GM23338 (cell line): ENCODE results near the gene SLC19A1. TPM values are rescaled to one million over a fixed set of nuclear protein-coding genes. Genes with fewer than 3 reads are reported as not detected.

Source experiments
- ATAC-seq: fragments of 200-7000 bp; cut with Tn5 transposase; 3 replicates; pipeline ENCODE4 v1.9.1; 2020
- DNase-seq: peaks from one replicate; pipeline ENCODE4 v3.0.0-alpha.2; 2015; ENCODE audit warnings: low spot score
- H2AFZ ChIP-seq: fragments of 200-600 bp; sonication (generic); 2 replicates; pipeline ENCODE4 v1.8.0; 2016; ENCODE audit warnings: antibody characterized with exemption, mild to moderate bottlenecking, moderate library complexity
- H3F3A ChIP-seq: fragments of 200-600 bp; sonication (generic); replicated peaks from 2 replicates; pipeline ENCODE4 v1.8.0; 2017; ENCODE audit warnings: antibody characterized with exemption, mixed run types, low read depth
- H3K27ac ChIP-seq: fragments of 200-600 bp; sonication (generic); 2 replicates; pipeline ENCODE4 v1.6.1; 2016; ENCODE audit warnings: low read depth
- H3K27me3 ChIP-seq: fragments of 200-600 bp; sonication (generic); 2 replicates; pipeline ENCODE4 v1.8.0; 2016; ENCODE audit warnings: mild to moderate bottlenecking, mixed run types, moderate library complexity; ENCODE audit not compliant: insufficient read depth
- H3K36me3 ChIP-seq: fragments of 200-600 bp; sonication (generic); 2 replicates; pipeline ENCODE4 v1.8.0; 2016; ENCODE audit warnings: mild to moderate bottlenecking; ENCODE audit not compliant: insufficient read depth
- H3K4me1 ChIP-seq: fragments of 200-600 bp; sonication (generic); 2 replicates; pipeline ENCODE4 v1.8.0; 2016; ENCODE audit warnings: mild to moderate bottlenecking, moderate library complexity; ENCODE audit not compliant: insufficient read depth
- H3K4me2 ChIP-seq: fragments of 200-600 bp; sonication (generic); 2 replicates; pipeline ENCODE4 v1.7.1; 2017; ENCODE audit warnings: mixed run types
- H3K4me3 ChIP-seq: fragments of 200-600 bp; sonication (generic); 2 replicates; pipeline ENCODE4 v1.6.1; 2016; ENCODE audit warnings: mixed run types
- H3K79me2 ChIP-seq: fragments of 200-600 bp; sonication (generic); replicated peaks from 2 replicates; pipeline ENCODE4 v1.8.0; 2017; ENCODE audit warnings: mild to moderate bottlenecking; ENCODE audit not compliant: insufficient read depth
- H3K9me2 ChIP-seq: fragments of 200-600 bp; sonication (generic); 2 replicates; pipeline ENCODE4 v1.8.0; 2017; ENCODE audit not compliant: insufficient read depth
- H4K20me1 ChIP-seq: fragments of 200-600 bp; sonication (generic); replicated peaks from 2 replicates; pipeline ENCODE4 v1.8.0; 2017; ENCODE audit warnings: mild to moderate bottlenecking; ENCODE audit not compliant: insufficient read depth
- H3K27ac Mint-ChIP-seq: 2 replicates; pipeline ENCODE4 v1.8.0; 2020; ENCODE audit warnings: inconsistent platforms, mild to moderate bottlenecking, moderate library complexity, mixed read lengths
- H3K27me3 Mint-ChIP-seq: 3 replicates; pipeline ENCODE4 v1.8.0; 2022; ENCODE audit warnings: low read depth, mild to moderate bottlenecking, moderate library complexity, mixed read lengths, inconsistent platforms; ENCODE audit not compliant: insufficient read depth, poor library complexity
- H3K36me3 Mint-ChIP-seq: 3 replicates; pipeline ENCODE4 v1.8.0; 2021; ENCODE audit warnings: low read depth, mild to moderate bottlenecking, inconsistent platforms, moderate library complexity, mixed read lengths
- H3K4me1 Mint-ChIP-seq: 3 replicates; pipeline ENCODE4 v1.8.0; 2020; ENCODE audit warnings: mild to moderate bottlenecking, inconsistent platforms, mixed read lengths
- H3K4me3 Mint-ChIP-seq: 3 replicates; pipeline ENCODE4 v1.8.0; 2021; ENCODE audit warnings: moderate library complexity, mild to moderate bottlenecking, inconsistent platforms, mixed read lengths
- H3K9me3 Mint-ChIP-seq: 3 replicates; pipeline ENCODE4 v1.8.0; 2020; ENCODE audit warnings: moderate library complexity, mild to moderate bottlenecking, inconsistent platforms, mixed read lengths
- CREB1 ChIP-seq: fragments of 250-450 bp; sonication (Bioruptor Pico); IDR thresholded peaks from 2 replicates; pipeline ENCODE4 v1.5.0; 2020; ENCODE audit warnings: low read depth, mild to moderate bottlenecking, moderate library complexity
- EZH2phosphoT487 ChIP-seq: fragments of 200-600 bp; sonication (generic); IDR thresholded peaks from one replicate; pipeline ENCODE4 v1.8.1; 2018; ENCODE audit warnings: antibody characterized with exemption; ENCODE audit not compliant: unreplicated experiment
- JUNB ChIP-seq: IDR thresholded peaks from one replicate; pipeline ENCODE4 v1.6.1; 2016; ENCODE audit warnings: antibody characterized with exemption; ENCODE audit not compliant: unreplicated experiment
- NANOG ChIP-seq: IDR thresholded peaks from 2 replicates; pipeline ENCODE4 v1.6.1; 2016; ENCODE audit warnings: antibody characterized with exemption, borderline replicate concordance
- POLR2AphosphoS5 ChIP-seq: IDR thresholded peaks from 2 replicates; pipeline ENCODE4 v1.6.1; 2016; ENCODE audit warnings: antibody characterized with exemption, low read depth
- REST ChIP-seq: IDR thresholded peaks from one replicate; pipeline ENCODE4 v1.6.1; 2018; ENCODE audit warnings: antibody characterized with exemption; ENCODE audit not compliant: unreplicated experiment
- STAT1 ChIP-seq: IDR thresholded peaks from one replicate; pipeline ENCODE4 v1.6.1; 2016; ENCODE audit warnings: antibody characterized with exemption; ENCODE audit not compliant: unreplicated experiment
- ZNF114 ChIP-seq: fragments of 250-450 bp; sonication (Bioruptor Pico); IDR thresholded peaks from 2 replicates; pipeline ENCODE4 v1.5.0; 2020; ENCODE audit warnings: mild to moderate bottlenecking, moderate library complexity
- ZNF331 ChIP-seq: fragments of 250-450 bp; sonication (Bioruptor Pico); IDR thresholded peaks from 2 replicates; pipeline ENCODE4 v1.5.0; 2020; ENCODE audit warnings: low read depth, mild to moderate bottlenecking, moderate library complexity
- polyA plus RNA-seq: library from polyadenylated mRNA; unstranded; fragments of >200 nt; fragmentation: Nextera tagmentation; extraction: Ambion mirVana; gene quantifications from 2 replicates; pipeline ENCODE4 v1.2.1, GENCODE V29; 2016
- total RNA-seq: library from RNA; depleted of rRNA; stranded (reverse); fragments of >200 nt; shearing (Covaris generic); gene quantifications from 2 replicates; pipeline ENCODE4 v1.2.3, GENCODE V29; 2014
- TF ChIP-seq, protein P1 (sequence below): IDR thresholded peaks from 2 replicates; pipeline ENCODE4 v1.6.1; 2016; ENCODE audit warnings: antibody characterized with exemption
- TF ChIP-seq, protein P2 (sequence below), 2 experiments: fragments of 200-600 bp in 1 of 2; sonication (generic) in 1 of 2; conservative IDR thresholded peaks; 2 replicates each; pipeline versions ENCODE4 v1.5.1 to v1.6.1; 2016 to 2017; ENCODE audit warnings: antibody characterized with exemption in 2 of 2, low read depth in 2 of 2, mild to moderate bottlenecking in 2 of 2, moderate library complexity in 1 of 2
- TF ChIP-seq, protein P3 (sequence below): fragments of 250-450 bp; sonication (Bioruptor Pico); IDR thresholded peaks from 2 replicates; pipeline ENCODE4 v1.5.0; 2020; ENCODE audit warnings: mild to moderate bottlenecking, moderate library complexity

Gene SLC19A1
- total and polyA plus RNA-seq, 2 experiments from 2014 or later, result 31.2 to 33.0 TPM

- TF ChIP-seq, protein P1, sequence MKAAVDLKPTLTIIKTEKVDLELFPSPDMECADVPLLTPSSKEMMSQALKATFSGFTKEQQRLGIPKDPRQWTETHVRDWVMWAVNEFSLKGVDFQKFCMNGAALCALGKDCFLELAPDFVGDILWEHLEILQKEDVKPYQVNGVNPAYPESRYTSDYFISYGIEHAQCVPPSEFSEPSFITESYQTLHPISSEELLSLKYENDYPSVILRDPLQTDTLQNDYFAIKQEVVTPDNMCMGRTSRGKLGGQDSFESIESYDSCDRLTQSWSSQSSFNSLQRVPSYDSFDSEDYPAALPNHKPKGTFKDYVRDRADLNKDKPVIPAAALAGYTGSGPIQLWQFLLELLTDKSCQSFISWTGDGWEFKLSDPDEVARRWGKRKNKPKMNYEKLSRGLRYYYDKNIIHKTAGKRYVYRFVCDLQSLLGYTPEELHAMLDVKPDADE, result no peak
- no peak for TF ChIP-seq ZNF114
Observed at GRCh38 chr21:45547545-45547900, 5.3 kb upstream of the SLC19A1 start (continued).

- H3K9me2 ChIP-seq, result peaks cover 6% of the 10 kb centered on the region; the same call in 1 of the 2 replicates
- H3K27me3 Mint-ChIP-seq, result peaks cover 13% of the 10 kb centered on the region
- H3K27ac Mint-ChIP-seq, result no peak overlapping the region
- H2AFZ ChIP-seq, result no peak overlapping the region
- peaks cover 15% of the 10 kb centered on the region for H3K9me3 Mint-ChIP-seq
- no peak for ATAC-seq
- no peak overlapping the region for H3K27ac ChIP-seq
- no peaks in the 10 kb centered on the region for H3K36me3 ChIP-seq
- no peak for DNase-seq
- no peak overlapping the region for H3K4me3 Mint-ChIP-seq
- no peaks in the 10 kb centered on the region for H3K79me2 ChIP-seq
- H3K4me3 ChIP-seq, result no peak overlapping the region
- no peak overlapping the region for H3K4me2 ChIP-seq
- H4K20me1 ChIP-seq, result no peaks in the 10 kb centered on the region
- no peaks in the 10 kb centered on the region for H3K36me3 Mint-ChIP-seq
- H3K27me3 ChIP-seq, result no peaks in the 10 kb centered on the region
- no peaks in the 10 kb centered on the region for H3F3A ChIP-seq
- peaks cover 10% of the 10 kb centered on the region for H3K4me1 ChIP-seq
- peaks cover 19% of the 10 kb centered on the region for H3K4me1 Mint-ChIP-seq
- TF ChIP-seq CREB1 (CRISPR knock-in tag) (no peak), STAT1 (no peak), ZNF114 (no peak), POLR2AphosphoS5 (no peak), EZH2phosphoT487 (no peak), JUNB (no peak), REST (no peak), ZNF331 (CRISPR knock-in tag) (no peak), NANOG (no peak)
- TF ChIP-seq, protein P2, sequence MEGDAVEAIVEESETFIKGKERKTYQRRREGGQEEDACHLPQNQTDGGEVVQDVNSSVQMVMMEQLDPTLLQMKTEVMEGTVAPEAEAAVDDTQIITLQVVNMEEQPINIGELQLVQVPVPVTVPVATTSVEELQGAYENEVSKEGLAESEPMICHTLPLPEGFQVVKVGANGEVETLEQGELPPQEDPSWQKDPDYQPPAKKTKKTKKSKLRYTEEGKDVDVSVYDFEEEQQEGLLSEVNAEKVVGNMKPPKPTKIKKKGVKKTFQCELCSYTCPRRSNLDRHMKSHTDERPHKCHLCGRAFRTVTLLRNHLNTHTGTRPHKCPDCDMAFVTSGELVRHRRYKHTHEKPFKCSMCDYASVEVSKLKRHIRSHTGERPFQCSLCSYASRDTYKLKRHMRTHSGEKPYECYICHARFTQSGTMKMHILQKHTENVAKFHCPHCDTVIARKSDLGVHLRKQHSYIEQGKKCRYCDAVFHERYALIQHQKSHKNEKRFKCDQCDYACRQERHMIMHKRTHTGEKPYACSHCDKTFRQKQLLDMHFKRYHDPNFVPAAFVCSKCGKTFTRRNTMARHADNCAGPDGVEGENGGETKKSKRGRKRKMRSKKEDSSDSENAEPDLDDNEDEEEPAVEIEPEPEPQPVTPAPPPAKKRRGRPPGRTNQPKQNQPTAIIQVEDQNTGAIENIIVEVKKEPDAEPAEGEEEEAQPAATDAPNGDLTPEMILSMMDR (conservative IDR thresholded peaks at IDR 0.05; ENCODE audit: low read depth in 2 of 2), result no peak
- TF ChIP-seq, protein P3, sequence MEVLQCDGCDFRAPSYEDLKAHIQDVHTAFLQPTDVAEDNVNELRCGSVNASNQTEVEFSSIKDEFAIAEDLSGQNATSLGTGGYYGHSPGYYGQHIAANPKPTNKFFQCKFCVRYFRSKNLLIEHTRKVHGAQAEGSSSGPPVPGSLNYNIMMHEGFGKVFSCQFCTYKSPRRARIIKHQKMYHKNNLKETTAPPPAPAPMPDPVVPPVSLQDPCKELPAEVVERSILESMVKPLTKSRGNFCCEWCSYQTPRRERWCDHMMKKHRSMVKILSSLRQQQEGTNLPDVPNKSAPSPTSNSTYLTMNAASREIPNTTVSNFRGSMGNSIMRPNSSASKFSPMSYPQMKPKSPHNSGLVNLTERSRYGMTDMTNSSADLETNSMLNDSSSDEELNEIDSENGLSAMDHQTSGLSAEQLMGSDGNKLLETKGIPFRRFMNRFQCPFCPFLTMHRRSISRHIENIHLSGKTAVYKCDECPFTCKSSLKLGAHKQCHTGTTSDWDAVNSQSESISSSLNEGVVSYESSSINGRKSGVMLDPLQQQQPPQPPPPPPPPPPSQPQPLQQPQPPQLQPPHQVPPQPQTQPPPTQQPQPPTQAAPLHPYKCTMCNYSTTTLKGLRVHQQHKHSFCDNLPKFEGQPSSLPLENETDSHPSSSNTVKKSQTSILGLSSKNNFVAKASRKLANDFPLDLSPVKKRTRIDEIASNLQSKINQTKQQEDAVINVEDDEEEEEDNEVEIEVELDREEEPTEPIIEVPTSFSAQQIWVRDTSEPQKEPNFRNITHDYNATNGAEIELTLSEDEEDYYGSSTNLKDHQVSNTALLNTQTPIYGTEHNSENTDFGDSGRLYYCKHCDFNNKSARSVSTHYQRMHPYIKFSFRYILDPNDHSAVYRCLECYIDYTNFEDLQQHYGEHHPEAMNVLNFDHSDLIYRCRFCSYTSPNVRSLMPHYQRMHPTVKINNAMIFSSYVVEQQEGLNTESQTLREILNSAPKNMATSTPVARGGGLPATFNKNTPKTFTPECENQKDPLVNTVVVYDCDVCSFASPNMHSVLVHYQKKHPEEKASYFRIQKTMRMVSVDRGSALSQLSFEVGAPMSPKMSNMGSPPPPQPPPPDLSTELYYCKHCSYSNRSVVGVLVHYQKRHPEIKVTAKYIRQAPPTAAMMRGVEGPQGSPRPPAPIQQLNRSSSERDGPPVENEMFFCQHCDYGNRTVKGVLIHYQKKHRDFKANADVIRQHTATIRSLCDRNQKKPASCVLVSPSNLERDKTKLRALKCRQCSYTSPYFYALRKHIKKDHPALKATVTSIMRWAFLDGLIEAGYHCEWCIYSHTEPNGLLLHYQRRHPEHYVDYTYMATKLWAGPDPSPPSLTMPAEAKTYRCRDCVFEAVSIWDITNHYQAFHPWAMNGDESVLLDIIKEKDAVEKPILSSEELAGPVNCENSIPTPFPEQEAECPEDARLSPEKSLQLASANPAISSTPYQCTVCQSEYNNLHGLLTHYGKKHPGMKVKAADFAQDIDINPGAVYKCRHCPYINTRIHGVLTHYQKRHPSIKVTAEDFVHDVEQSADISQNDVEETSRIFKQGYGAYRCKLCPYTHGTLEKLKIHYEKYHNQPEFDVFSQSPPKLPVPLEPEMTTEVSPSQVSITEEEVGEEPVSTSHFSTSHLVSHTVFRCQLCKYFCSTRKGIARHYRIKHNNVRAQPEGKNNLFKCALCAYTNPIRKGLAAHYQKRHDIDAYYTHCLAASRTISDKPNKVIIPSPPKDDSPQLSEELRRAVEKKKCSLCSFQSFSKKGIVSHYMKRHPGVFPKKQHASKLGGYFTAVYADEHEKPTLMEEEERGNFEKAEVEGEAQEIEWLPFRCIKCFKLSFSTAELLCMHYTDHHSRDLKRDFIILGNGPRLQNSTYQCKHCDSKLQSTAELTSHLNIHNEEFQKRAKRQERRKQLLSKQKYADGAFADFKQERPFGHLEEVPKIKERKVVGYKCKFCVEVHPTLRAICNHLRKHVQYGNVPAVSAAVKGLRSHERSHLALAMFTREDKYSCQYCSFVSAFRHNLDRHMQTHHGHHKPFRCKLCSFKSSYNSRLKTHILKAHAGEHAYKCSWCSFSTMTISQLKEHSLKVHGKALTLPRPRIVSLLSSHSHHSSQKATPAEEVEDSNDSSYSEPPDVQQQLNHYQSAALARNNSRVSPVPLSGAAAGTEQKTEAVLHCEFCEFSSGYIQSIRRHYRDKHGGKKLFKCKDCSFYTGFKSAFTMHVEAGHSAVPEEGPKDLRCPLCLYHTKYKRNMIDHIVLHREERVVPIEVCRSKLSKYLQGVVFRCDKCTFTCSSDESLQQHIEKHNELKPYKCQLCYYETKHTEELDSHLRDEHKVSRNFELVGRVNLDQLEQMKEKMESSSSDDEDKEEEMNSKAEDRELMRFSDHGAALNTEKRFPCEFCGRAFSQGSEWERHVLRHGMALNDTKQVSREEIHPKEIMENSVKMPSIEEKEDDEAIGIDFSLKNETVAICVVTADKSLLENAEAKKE (CRISPR knock-in tag), result no peak
Observed at GRCh38 chr21:45546636-45547544, 4.7 kb upstream of the SLC19A1 start.
